Mesangial cell (primary cell): ENCODE measurements around the gene ACD. TPM values are rescaled to one million over a fixed set of nuclear protein-coding genes. Genes with fewer than 3 reads are reported as not detected.

Experiments
- total RNA-seq: library from RNA; depleted of rRNA; stranded (reverse); fragments of >200 nt; gene quantifications from 2 replicates; pipeline ENCODE4 v1.2.3, GENCODE V29; 2015

The ACD gene
- total RNA-seq, result 34.0 and 53.0 TPM in 2 replicates

GRCh38 chr16:67659675-67660563 lies at the start of gene ACD:
Gene ACD, minus strand, starts transcription at chr16:67660260. Its CDS starts 40 bp downstream, at chr16:67660220.

GRCh38 chr16:67666559-67667452 lies 6.7 kb upstream of the ACD start, which contains the start of the genes C16orf86 and ENKD1:
Gene C16orf86, plus strand, starts transcription at chr16:67666814. Its CDS starts 157 bp downstream, at chr16:67666971.
Gene ENKD1, minus strand, starts transcription at chr16:67666750. Its CDS starts 308 bp downstream, at chr16:67666442.

DNA sequence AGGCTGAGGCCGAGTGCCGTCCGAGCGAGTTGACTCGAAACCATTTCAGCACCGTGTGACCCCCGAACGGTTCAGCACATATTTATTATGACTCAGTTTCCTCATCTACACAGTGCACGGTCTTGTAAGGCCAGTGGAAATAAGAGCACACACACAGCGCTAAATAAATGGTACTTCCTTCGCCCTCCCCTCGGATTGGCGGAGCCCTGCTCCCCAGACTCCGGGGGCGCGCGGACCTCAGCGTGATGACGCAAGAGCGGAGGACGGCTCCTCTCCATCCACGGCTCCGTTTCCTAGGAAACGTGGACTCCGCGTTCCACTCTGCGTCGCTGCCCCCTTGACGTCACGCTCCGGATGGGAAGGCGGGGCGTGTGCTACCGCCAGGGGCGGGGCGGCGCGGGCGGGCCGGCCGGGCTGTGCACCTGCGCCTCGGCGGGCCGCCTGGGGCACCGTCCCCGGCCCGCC lies 536 bp upstream of the ACD start, which contains the start of gene PARD6A:
Gene PARD6A, plus strand, starts transcription at position 397 of the 465 bp plus-strand sequence. CDS start 79 bp downstream, outside the sequence.

Other genes starting within 250 kb of the ACD start
- gene ZDHHC1, start 243.8 kb downstream of the ACD start, total RNA-seq, result 3.6 and 9.6 TPM in 2 replicates
- 0.38 and 0.98 TPM in 2 replicates for gene HSD11B2, start 229.1 kb downstream of the ACD start, total RNA-seq
- gene ATP6V0D1, start 179.1 kb downstream of the ACD start, total RNA-seq, result 125 and 135 TPM in 2 replicates
- gene AGRP, start 176.7 kb downstream of the ACD start, total RNA-seq, result not detected in 2 replicates
- 48.9 and 53.9 TPM in 2 replicates for gene RIPOR1, start 131.4 kb downstream of the ACD start, total RNA-seq
- gene CTCF, start 97.7 kb downstream of the ACD start, total RNA-seq, result 20.2 and 24.1 TPM in 2 replicates
- gene CARMIL2, start 15.1 kb downstream of the ACD start, total RNA-seq, result 0.16 and 3.0 TPM in 2 replicates
- 5.5 and 9.0 TPM in 2 replicates for gene PARD6A, start 700 bp upstream of the ACD start, total RNA-seq
- 16.0 and 23.8 TPM in 2 replicates for gene ENKD1, start 6.5 kb upstream of the ACD start, total RNA-seq
- 7.0 and 10.8 TPM in 2 replicates for gene C16orf86, start 6.6 kb upstream of the ACD start, total RNA-seq
- 14.3 and 16.0 TPM in 2 replicates for gene GFOD2, start 59.1 kb upstream of the ACD start, total RNA-seq
- gene RANBP10, start 146.3 kb upstream of the ACD start, total RNA-seq, result 8.0 and 9.5 TPM in 2 replicates
- 0.81 and 1.4 TPM in 2 replicates for gene TSNAXIP1, start 146.6 kb upstream of the ACD start, total RNA-seq
- gene THAP11, start 182.1 kb upstream of the ACD start, total RNA-seq, result 39.8 and 43.0 TPM in 2 replicates
- 417 and 499 TPM in 2 replicates for gene NUTF2, start 186.7 kb upstream of the ACD start, total RNA-seq
- 28.9 and 40.6 TPM in 2 replicates for gene CENPT, start 187.4 kb upstream of the ACD start, total RNA-seq
- gene EDC4, start 212.8 kb upstream of the ACD start, total RNA-seq, result 57.9 and 71.7 TPM in 2 replicates
- 1.5 TPM in 1 of 2 replicates, not detected in the other for gene NRN1L, start 224.6 kb upstream of the ACD start, total RNA-seq
- 18.3 and 26.9 TPM in 2 replicates for gene PSKH1, start 233.0 kb upstream of the ACD start, total RNA-seq